Measurements from ENCODE around the gene HGFAC.

DNA sequence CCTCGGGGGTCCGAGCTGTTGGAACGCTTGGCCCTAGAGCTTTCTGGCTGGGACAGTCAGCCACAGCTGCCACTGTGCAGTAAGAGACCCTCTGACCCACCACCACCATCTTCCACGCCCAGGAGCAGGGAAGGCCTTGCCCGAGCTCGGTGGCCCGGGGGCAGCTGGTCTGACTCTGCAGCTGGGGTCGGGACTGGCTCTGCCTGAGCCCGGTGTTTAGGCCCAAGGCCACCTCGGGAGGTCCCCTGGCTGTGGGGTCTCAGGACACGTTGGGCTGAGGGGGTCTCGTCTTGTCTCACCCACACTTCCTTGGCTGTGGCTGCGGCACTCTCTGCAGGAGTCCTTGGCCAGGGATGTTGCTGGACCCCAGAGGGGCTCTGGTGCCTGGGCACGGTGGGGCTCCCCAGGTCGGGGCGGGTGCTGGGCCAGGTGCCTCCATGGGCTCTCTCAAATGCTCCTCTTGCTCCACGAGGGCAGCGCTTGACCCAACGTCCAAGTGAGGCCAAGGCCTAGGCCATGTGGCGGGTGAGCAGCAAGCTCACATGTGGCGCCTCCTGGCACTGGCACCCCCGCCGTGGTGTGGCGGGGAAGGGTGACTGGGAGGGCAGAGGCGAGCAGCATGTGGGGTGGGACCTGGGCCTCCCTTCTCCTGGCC is 44.2 kb downstream of the HGFAC start:
- TF ChIP-seq, protein P1, sequence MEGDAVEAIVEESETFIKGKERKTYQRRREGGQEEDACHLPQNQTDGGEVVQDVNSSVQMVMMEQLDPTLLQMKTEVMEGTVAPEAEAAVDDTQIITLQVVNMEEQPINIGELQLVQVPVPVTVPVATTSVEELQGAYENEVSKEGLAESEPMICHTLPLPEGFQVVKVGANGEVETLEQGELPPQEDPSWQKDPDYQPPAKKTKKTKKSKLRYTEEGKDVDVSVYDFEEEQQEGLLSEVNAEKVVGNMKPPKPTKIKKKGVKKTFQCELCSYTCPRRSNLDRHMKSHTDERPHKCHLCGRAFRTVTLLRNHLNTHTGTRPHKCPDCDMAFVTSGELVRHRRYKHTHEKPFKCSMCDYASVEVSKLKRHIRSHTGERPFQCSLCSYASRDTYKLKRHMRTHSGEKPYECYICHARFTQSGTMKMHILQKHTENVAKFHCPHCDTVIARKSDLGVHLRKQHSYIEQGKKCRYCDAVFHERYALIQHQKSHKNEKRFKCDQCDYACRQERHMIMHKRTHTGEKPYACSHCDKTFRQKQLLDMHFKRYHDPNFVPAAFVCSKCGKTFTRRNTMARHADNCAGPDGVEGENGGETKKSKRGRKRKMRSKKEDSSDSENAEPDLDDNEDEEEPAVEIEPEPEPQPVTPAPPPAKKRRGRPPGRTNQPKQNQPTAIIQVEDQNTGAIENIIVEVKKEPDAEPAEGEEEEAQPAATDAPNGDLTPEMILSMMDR (IDR thresholded peaks at IDR 0.05): no peak
- no peak for TF ChIP-seq POLR2A (IDR thresholded peaks at IDR 0.05)

All from thyroid gland (tissue), 4 donors.